Spleen (tissue), 11 donors: Measurements from ENCODE around the gene TEX14. TPM values are rescaled to one million over a fixed set of nuclear protein-coding genes. Genes with fewer than 3 reads are reported as not detected.

ENCODE experiments used
- DNase-seq: peaks from one replicate; pipeline ENCODE4 v3.0.0-alpha.2; 2020
- H3K27ac ChIP-seq, 8 donors: fragments of 200-600 bp; sonication (generic) in 7 of 8; 1 replicate in 4 of 8; 2 replicates in 4 of 8; pipeline versions ENCODE4 v1.5.0 to v1.8.0; 2016 to 2021; ENCODE audit warnings: inconsistent platforms in 4 of 8, mild to moderate bottlenecking in 4 of 8, moderate library complexity in 1 of 8
- H3K27me3 ChIP-seq, 7 donors: fragments of 200-600 bp; sonication (generic) in 6 of 7; replicated peaks in 1 of 7; 1 replicate in 4 of 7; 2 replicates in 3 of 7; pipeline versions ENCODE4 v1.5.0 to v1.8.0; 2016 to 2021; ENCODE audit warnings: inconsistent platforms in 3 of 7, mild to moderate bottlenecking in 1 of 7
- H3K36me3 ChIP-seq, 6 donors: fragments of 200-600 bp; sonication (generic) in 5 of 6; 1 replicate in 4 of 6; 2 replicates in 2 of 6; pipeline versions ENCODE4 v1.5.0 to v1.8.0; 2016 to 2021; ENCODE audit warnings: inconsistent platforms in 2 of 6
- H3K4me1 ChIP-seq, 6 donors: fragments of 200-600 bp; sonication (generic) in 5 of 6; 1 replicate in 3 of 6; 2 replicates in 3 of 6; pipeline versions ENCODE4 v1.5.0 to v1.8.0; 2016 to 2021; ENCODE audit warnings: inconsistent platforms in 3 of 6
- H3K4me3 ChIP-seq, 8 donors: fragments of 200-600 bp; sonication (generic) in 7 of 8; 1 replicate in 4 of 8; 2 replicates in 4 of 8; pipeline versions ENCODE4 v1.5.0 to v1.8.0; 2016 to 2021; ENCODE audit warnings: inconsistent platforms in 4 of 8, mild to moderate bottlenecking in 4 of 8, moderate library complexity in 2 of 8
- H3K9me3 ChIP-seq, 8 donors: fragments of 200-600 bp; sonication (generic) in 7 of 8; 1 replicate in 4 of 8; 2 replicates in 4 of 8; pipeline versions ENCODE4 v1.5.0 to v1.8.0; 2016 to 2021; ENCODE audit warnings: inconsistent platforms in 4 of 8
- CTCF ChIP-seq, 11 experiments: fragments of 200-600 bp in 7 of 11; fragments of 450-650 bp in 4 of 11; sonication (generic) in 4 of 11; IDR thresholded peaks in 8 of 11; conservative IDR thresholded peaks in 3 of 11; 1 replicate in 7 of 11; 2 replicates in 4 of 11; pipeline versions ENCODE4 v1.4.0 to v1.8.0; 2016 to 2021; ENCODE audit warnings: antibody characterized with exemption in 11 of 11, inconsistent platforms in 4 of 11, mild to moderate bottlenecking in 1 of 11
- POLR2A ChIP-seq, 3 donors: fragments of 450-650 bp; IDR thresholded peaks; one replicate each; pipeline ENCODE4 v1.5.1; 2017; ENCODE audit warnings: antibody characterized with exemption in 3 of 3, mild to moderate bottlenecking in 1 of 3
- POLR2AphosphoS5 ChIP-seq, 3 donors: sonication (generic); formaldehyde crosslinking; IDR thresholded peaks; one replicate each; pipeline ENCODE4 v1.5.1; 2017; ENCODE audit warnings: antibody characterized with exemption in 3 of 3
- WGBS, 5 donors: extraction: QIAGEN DNeasy Blood & Tissue Kit in 3 of 5; methylation state at CpG; one replicate each; pipeline versions ENCODE4 v1.1.5 to v1.1.7; 2013 to 2018; 5-methylcytosine and 5-hydroxymethylcytosine counted together
- intact Hi-C: fragments of 100-400 bp; cut with DNase I; formaldehyde crosslinking; loops from one replicate; pipeline ENCODE4 v1.15.0; 2023; ENCODE audit warnings: low total_unique reads
- polyA plus RNA-seq, 3 donors: library from polyadenylated mRNA; stranded (reverse); fragments of 200-250 nt; gene quantifications; one replicate each; pipeline ENCODE4 v1.2.1, GENCODE V29; 2013
- total RNA-seq, 7 donors: library from RNA; depleted of rRNA in 3 of 7; stranded (reverse); fragments of >200 nt in 3 of 7; fragmentation: NEBNext Ultra II Directional in 4 of 7; extraction: Animal tissue kit (Norgen Biotek cat#: 25700) in 4 of 7; gene quantifications; one replicate each; pipeline versions ENCODE4 v1.1.0 to v1.2.1, GENCODE V29; 2016 to 2021
- donor health status: healthy with polysubstance abuse.
- donor health status: DM: no; HTN: no; CAD: no; lungs with moderate emphysema.
- donor health status: DM: no; HTN: no; CAD: no.
- donor health status: Bipolar disorder and iron deficiency.
- donor health status: healthy.
- donor health status: DM: no; HTN: no; CAD: no.
- donor health status: DM: yes; HTN: yes; CAD: no.

The TEX14 gene
- total and polyA plus RNA-seq, 10 donors = 0.17 to 0.70 (median 0.39) TPM; not detected in 1

- Histone ChIP-seq H3K4me3 (no peak overlapping the region), H3K27ac (no peak overlapping the region), H3K4me1 (peaks cover 0 to 7% (median 0%) of the 10 kb centered on the region in 6 donors), H3K27me3 (no peaks in the 10 kb centered on the region), H3K36me3 (no peaks in the 10 kb centered on the region), H3K9me3 (no peaks in the 10 kb centered on the region)
- WGBS, 5 donors = 75 to 93% (median 83%) methylated on average over 1 of the region's 1 CpG
- TF ChIP-seq CTCF (IDR thresholded peaks at IDR 0.05 in 8 of 11, conservative IDR thresholded peaks at IDR 0.05 in 3 of 11) (no peak), POLR2A (IDR thresholded peaks at IDR 0.05) (no peak), POLR2AphosphoS5 (IDR thresholded peaks at IDR 0.05) (no peak)
- DNase-seq = no peak
- intact Hi-C loops = no loop called here
These were observed 49.9 kb downstream of the TEX14 start for GRCh38 chr17:58641887-58642311.

GRCh38 chr17:58640202-58640601, 51.6 kb downstream of the TEX14 start:
- H3K36me3 ChIP-seq = no peaks in the 10 kb centered on the region
- H3K4me3 ChIP-seq = no peak overlapping the region
- peaks cover 0 to 7% (median 0%) of the 10 kb centered on the region in 6 donors for H3K4me1 ChIP-seq
- no peak overlapping the region for H3K27ac ChIP-seq
- TF ChIP-seq POLR2A (IDR thresholded peaks at IDR 0.05) (no peak), POLR2AphosphoS5 (IDR thresholded peaks at IDR 0.05) (no peak), CTCF (IDR thresholded peaks at IDR 0.05 in 8 of 11, conservative IDR thresholded peaks at IDR 0.05 in 3 of 11) (no peak)
- 80 to 93% (median 83%) methylated on average over 4 of the region's 4 CpGs for WGBS, 5 donors
- H3K27me3 ChIP-seq = no peaks in the 10 kb centered on the region
- DNase-seq = no peak
- intact Hi-C loops = no loop called here
- no peaks in the 10 kb centered on the region for H3K9me3 ChIP-seq

GRCh38 chr17:58639681-58640080, 52.2 kb downstream of the TEX14 start:
- Histone ChIP-seq H3K36me3 (no peaks in the 10 kb centered on the region), H3K4me3 (no peak overlapping the region), H3K27me3 (no peaks in the 10 kb centered on the region), H3K9me3 (no peaks in the 10 kb centered on the region), H3K27ac (no peak overlapping the region), H3K4me1 (peaks cover 0 to 7% (median 0%) of the 10 kb centered on the region in 6 donors)
- no peak for TF ChIP-seq POLR2A (IDR thresholded peaks at IDR 0.05)
- no peak for TF ChIP-seq POLR2AphosphoS5 (IDR thresholded peaks at IDR 0.05)
- TF ChIP-seq CTCF (IDR thresholded peaks at IDR 0.05 in 8 of 11, conservative IDR thresholded peaks at IDR 0.05 in 3 of 11) = no peak
- intact Hi-C loops = no loop called here
- no peak for DNase-seq
- 86 to 94% (median 91%) methylated on average over 6 of the region's 6 CpGs for WGBS, 5 donors

- H3K27me3 ChIP-seq = no peaks in the 10 kb centered on the region
- H3K4me3 ChIP-seq = no peak overlapping the region
- DNase-seq = no peak
- H3K4me1 ChIP-seq = peaks cover 0 to 12% (median 5%) of the 10 kb centered on the region in 6 donors
- TF ChIP-seq CTCF (IDR thresholded peaks at IDR 0.05 in 8 of 11, conservative IDR thresholded peaks at IDR 0.05 in 3 of 11) = no peak
- no peak for TF ChIP-seq POLR2A (IDR thresholded peaks at IDR 0.05)
- no peak for TF ChIP-seq POLR2AphosphoS5 (IDR thresholded peaks at IDR 0.05)
- 80 to 85% (median 83%) methylated on average over 12 of the region's 12 CpGs for WGBS, 5 donors
- intact Hi-C loops = no loop called here
- no peak overlapping the region for H3K27ac ChIP-seq
- no peaks in the 10 kb centered on the region for H3K36me3 ChIP-seq
- no peaks in the 10 kb centered on the region for H3K9me3 ChIP-seq
These were observed 54.8 kb downstream of the TEX14 start for GRCh38 chr17:58637011-58637570.
